Measurements from ENCODE around the gene FRAT1. TPM values are rescaled to one million over a fixed set of nuclear protein-coding genes. Genes with fewer than 3 reads are reported as not detected.

The FRAT1 gene
- total and polyA plus RNA-seq, 2 of the 13 experiments (the other 11 are each of a cell fraction or from before 2014, with no cell fraction given) = 1.7 to 2.3 TPM

- TF ChIP-seq, protein P1, sequence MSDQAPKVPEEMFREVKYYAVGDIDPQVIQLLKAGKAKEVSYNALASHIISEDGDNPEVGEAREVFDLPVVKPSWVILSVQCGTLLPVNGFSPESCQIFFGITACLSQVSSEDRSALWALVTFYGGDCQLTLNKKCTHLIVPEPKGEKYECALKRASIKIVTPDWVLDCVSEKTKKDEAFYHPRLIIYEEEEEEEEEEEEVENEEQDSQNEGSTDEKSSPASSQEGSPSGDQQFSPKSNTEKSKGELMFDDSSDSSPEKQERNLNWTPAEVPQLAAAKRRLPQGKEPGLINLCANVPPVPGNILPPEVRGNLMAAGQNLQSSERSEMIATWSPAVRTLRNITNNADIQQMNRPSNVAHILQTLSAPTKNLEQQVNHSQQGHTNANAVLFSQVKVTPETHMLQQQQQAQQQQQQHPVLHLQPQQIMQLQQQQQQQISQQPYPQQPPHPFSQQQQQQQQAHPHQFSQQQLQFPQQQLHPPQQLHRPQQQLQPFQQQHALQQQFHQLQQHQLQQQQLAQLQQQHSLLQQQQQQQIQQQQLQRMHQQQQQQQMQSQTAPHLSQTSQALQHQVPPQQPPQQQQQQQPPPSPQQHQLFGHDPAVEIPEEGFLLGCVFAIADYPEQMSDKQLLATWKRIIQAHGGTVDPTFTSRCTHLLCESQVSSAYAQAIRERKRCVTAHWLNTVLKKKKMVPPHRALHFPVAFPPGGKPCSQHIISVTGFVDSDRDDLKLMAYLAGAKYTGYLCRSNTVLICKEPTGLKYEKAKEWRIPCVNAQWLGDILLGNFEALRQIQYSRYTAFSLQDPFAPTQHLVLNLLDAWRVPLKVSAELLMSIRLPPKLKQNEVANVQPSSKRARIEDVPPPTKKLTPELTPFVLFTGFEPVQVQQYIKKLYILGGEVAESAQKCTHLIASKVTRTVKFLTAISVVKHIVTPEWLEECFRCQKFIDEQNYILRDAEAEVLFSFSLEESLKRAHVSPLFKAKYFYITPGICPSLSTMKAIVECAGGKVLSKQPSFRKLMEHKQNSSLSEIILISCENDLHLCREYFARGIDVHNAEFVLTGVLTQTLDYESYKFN (CRISPR knock-in tag; conservative IDR thresholded peaks at IDR 0.05) = peak; percentile 98
- TF ChIP-seq ZNF7 (CRISPR knock-in tag; IDR thresholded peaks at IDR 0.05) = peak; percentile 42; the same call in 1 of the 2 replicates
- TF ChIP-seq HNF4G (IDR thresholded peaks at IDR 0.05; ENCODE audit: borderline replicate concordance, low read depth, low read length) = peak; percentile 90
- TF ChIP-seq HNF4G (CRISPR knock-in tag; IDR thresholded peaks at IDR 0.05; ENCODE audit: borderline replicate concordance, low read depth) = peak; percentile 61; the same call in 1 of the 2 replicates
- peak; percentile 81 for TF ChIP-seq SAP130 (CRISPR knock-in tag; IDR thresholded peaks at IDR 0.05; ENCODE audit: low read depth)
- TF ChIP-seq KLF6 (CRISPR knock-in tag; IDR thresholded peaks at IDR 0.05) = 0 out of 2 replicates have a peak, but pooled peaks have one; percentile 41
- TF ChIP-seq ATF3 (CRISPR knock-in tag; IDR thresholded peaks at IDR 0.05) = peak; percentile 42; the same call in 1 of the 2 replicates
- peak; percentile 84 for TF ChIP-seq NCOA2 (CRISPR knock-in tag; IDR thresholded peaks at IDR 0.05)
- peak; percentile 57; the same call in 1 of the 2 replicates for TF ChIP-seq ZNF205 (CRISPR knock-in tag; IDR thresholded peaks at IDR 0.05)
- TF ChIP-seq GMEB2 (CRISPR knock-in tag; IDR thresholded peaks at IDR 0.05; ENCODE audit: low read depth) = no peak
- no peak for TF ChIP-seq ZFP1 (CRISPR knock-in tag; IDR thresholded peaks at IDR 0.05)
- 0 out of 2 replicates have a peak, but pooled peaks have one; percentile 76 for TF ChIP-seq ZNF354B (CRISPR knock-in tag; IDR thresholded peaks at IDR 0.05)
- TF ChIP-seq, protein P2, sequence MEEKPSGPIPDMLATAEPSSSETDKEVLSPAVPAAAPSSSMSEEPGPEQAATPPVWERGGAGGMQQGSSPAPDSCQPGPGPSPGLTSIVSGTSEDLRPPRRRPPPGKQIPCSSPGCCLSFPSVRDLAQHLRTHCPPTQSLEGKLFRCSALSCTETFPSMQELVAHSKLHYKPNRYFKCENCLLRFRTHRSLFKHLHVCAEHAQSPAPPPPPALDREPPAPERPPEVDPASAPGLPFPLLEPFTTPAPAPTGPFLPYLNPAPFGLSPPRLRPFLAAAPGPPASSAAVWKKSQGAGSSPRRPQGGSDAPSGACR (CRISPR knock-in tag; IDR thresholded peaks at IDR 0.05) = 0 out of 2 replicates have a peak, but pooled peaks have one; percentile 16
- TF ChIP-seq PITX1 (CRISPR knock-in tag; IDR thresholded peaks at IDR 0.05) = peak; percentile 80
- TF ChIP-seq SATB2 (CRISPR knock-in tag; IDR thresholded peaks at IDR 0.05) = no peak
- peak; percentile 95 for TF ChIP-seq PHF21A (CRISPR knock-in tag; IDR thresholded peaks at IDR 0.05)
- peak; percentile 99 for TF ChIP-seq PPARG (CRISPR knock-in tag; conservative IDR thresholded peaks at IDR 0.05)
- no peak for TF ChIP-seq ELF4 (CRISPR knock-in tag; IDR thresholded peaks at IDR 0.05; ENCODE audit: borderline replicate concordance)
- peak; percentile 48; the same call in 1 of the 2 replicates for TF ChIP-seq REPIN1 (CRISPR knock-in tag; IDR thresholded peaks at IDR 0.05; ENCODE audit: borderline replicate concordance, low read depth)
- no peak; the same call in 1 of the 2 replicates for TF ChIP-seq ZNF746 (CRISPR knock-in tag; IDR thresholded peaks at IDR 0.05)
- TF ChIP-seq IRF2 (CRISPR knock-in tag; IDR thresholded peaks at IDR 0.05) = peak; percentile 80; the same call in 1 of the 2 replicates
- TF ChIP-seq MLLT10 (CRISPR knock-in tag; IDR thresholded peaks at IDR 0.05) = no peak
- TF ChIP-seq PAX8 (CRISPR knock-in tag; IDR thresholded peaks at IDR 0.05; ENCODE audit: borderline replicate concordance) = no peak
- no peak for TF ChIP-seq NFATC3 (CRISPR knock-in tag; IDR thresholded peaks at IDR 0.05)
- peak; percentile 94 for TF ChIP-seq GATAD2A (CRISPR knock-in tag; IDR thresholded peaks at IDR 0.05)
- TF ChIP-seq KLF16 (CRISPR knock-in tag; IDR thresholded peaks at IDR 0.05) = peak in 1 of 2 experiments; percentile 71; a peak in 1 of 4 replicates
Observed at GRCh38 chr10:97328646-97329453, 9.8 kb downstream of the FRAT1 start (continued).

All from HepG2 (cell line).